Stimulated activated CD8-positive, alpha-beta memory T cell treated with anti-CD3 and anti-CD28 coated beads, Interleukin-7, amount 100 ng/mL, for 48 hours (primary cell): ENCODE data around the gene LRTM2.

ENCODE experiments used
- DNase-seq, 2 donors: peaks; one replicate each; pipeline ENCODE4 v3.0.0-alpha.2; 2020; ENCODE audit warnings: low read depth in 1 of 2; ENCODE audit errors: extremely low read depth in 1 of 2

The LRTM2 gene

GRCh38 chr12:1827826-1828805, 7.8 kb downstream of the LRTM2 start:
- no peak for DNase-seq

- DNase-seq = no peak
Measured at GRCh38 chr12:1828856-1829255, 8.5 kb downstream of the LRTM2 start.

DNA sequence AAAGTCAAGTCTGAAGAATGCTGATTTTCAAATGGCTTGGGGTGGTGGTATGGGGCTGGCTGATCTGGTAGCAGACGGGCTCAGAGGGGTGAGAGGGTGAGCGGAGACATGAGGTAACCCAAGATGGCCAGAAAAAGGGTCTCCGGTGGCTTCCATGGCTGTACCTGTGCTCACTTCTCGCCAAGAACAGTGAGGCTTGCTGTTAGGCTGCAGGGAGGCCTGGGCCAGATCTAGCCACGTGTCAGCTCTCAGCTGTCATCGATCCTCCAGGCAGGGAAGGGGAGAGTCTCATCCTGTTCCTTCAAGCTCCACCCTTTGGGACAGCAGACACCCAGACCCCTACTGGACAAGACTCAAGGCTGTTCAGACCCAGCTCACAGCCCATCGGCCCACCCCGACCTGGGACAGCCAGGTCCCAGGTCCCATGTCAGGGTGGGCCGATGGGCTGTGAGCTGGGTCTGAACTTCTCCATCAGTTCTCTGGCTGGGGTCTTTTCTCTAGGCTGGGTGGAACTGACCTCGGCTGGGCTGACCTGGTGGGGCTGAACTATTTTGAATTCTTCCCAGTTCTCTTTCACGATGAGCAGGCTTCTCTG, 9.0 kb downstream of the LRTM2 start:
- no peak for DNase-seq

- DNase-seq = no peak
Measured at GRCh38 chr12:1830401-1830845, 10.1 kb downstream of the LRTM2 start.

DNA sequence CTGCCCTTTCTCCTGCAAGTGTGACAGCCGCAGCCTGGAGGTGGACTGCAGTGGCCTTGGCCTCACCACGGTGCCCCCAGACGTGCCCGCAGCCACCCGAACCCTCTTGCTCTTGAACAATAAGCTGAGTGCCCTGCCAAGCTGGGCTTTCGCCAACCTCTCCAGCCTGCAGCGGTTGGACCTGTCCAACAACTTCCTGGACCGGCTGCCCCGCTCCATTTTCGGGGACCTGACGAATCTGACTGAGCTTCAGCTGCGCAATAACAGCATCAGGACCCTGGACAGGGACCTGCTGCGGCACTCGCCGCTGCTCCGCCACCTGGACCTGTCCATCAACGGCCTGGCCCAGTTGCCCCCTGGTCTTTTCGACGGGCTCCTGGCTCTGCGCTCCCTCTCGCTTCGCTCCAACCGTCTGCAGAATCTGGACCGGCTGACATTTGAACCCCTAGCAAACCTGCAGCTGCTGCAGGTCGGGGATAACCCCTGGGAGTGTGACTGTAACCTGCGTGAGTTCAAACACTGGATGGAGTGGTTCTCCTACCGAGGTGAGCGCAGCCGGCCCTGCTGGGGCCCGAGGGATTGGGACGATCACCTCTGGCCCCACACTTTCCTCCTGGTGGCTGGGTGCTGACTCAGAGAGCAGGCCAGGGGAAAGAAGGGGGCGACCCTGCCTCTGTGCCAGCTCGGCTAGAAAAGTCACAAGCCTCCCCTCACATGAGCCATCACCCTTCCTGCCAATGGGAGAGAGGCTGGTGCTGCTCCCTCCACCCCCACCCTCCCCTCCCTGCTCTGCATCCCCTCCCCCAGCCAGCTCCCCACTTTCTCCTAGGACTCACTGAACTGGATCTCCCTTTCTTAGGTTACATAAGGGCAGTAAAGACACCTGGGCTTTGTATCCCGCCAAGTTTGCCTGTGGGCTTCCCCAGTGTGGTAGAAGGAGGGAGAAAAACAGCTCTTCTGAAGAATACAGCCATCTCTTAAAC, 10.9 kb downstream of the LRTM2 start:
- no peak for DNase-seq

GRCh38 chr12:1832801-1833595, 12.6 kb downstream of the LRTM2 start:
- DNase-seq = no peak

DNA sequence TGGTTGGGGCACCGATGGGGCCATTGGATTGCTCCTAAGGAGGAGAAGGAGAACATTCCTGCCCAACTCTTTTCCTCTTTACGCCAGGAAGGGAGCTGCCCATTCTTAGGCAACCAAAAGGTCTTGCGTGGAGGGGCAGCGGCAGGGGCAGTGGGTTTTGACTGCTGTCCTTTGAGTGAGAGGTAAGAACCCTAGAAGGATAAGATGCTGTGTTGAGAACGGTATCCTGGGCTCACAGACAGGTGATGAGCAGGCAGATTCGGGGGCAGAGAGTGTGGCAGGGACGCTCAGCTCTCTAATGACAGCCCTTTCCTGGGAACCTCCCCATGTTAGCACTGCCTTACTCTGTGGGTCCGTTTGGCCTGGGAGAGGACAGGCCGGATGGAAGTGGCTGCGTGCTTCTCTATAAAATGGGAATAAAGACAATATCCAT, 13.2 kb downstream of the LRTM2 start:
- DNase-seq = no peak

GRCh38 chr12:1834186-1834925, 14.0 kb downstream of the LRTM2 start:
- DNase-seq = no peak

GRCh38 chr12:1835211-1836131, 15.1 kb downstream of the LRTM2 start:
- DNase-seq = no peak

DNA sequence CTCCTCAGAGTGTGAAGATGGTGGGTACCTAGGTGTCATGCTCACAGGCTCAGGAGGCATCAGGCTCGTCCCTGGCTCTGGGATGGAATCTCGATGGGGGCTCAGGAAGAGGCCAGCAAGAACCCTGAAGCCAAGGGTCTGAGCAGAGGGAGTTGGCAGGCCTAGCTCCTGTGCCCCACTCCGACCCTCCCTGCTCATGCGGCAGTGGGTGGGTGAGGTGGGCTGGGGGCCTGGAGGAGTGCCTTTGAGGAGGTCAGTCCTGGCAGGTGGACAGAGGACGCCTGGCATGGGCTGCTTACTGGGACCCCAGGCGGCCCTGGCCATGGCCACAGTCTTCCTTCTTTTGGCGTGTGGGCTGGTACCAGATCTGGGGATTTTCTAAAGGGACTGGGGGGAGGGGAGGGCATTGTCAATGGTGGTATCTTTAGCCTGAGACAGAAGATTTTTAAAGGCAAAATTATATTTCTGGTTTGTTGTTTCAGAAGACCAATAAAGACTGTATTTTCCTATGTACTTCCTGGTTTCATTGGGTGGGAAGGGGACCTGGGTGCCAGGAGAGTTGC, 16.0 kb downstream of the LRTM2 start:
- no peak for DNase-seq

DNA sequence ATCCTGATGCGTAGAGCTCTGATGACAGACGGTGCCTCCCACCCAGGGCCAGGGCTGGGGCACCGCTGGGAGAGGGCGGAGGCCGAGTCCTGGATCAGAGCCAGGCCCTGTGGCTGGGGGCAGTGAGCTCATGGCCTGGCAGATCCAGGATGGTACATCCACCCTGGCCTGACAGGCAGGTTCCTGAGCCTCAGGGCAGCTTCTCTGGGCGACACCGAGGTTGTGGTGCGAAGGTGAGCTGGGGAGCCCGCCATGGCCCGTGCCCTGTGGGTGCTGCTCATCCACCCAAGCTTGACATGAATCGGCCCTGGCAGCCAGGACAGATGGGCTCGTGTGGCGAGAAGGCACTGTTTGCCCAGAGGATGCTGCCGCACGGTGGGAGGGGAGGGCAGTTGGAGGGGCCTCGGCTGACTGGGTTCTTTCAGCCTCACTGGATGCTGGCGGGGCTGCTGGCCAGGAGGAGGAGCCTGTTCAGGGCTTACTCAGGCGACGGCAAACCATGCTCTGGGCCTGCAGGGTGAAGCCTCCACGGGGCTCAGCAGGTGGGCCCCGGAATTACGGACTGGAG, 16.6 kb downstream of the LRTM2 start:
- no peak for DNase-seq

DNA sequence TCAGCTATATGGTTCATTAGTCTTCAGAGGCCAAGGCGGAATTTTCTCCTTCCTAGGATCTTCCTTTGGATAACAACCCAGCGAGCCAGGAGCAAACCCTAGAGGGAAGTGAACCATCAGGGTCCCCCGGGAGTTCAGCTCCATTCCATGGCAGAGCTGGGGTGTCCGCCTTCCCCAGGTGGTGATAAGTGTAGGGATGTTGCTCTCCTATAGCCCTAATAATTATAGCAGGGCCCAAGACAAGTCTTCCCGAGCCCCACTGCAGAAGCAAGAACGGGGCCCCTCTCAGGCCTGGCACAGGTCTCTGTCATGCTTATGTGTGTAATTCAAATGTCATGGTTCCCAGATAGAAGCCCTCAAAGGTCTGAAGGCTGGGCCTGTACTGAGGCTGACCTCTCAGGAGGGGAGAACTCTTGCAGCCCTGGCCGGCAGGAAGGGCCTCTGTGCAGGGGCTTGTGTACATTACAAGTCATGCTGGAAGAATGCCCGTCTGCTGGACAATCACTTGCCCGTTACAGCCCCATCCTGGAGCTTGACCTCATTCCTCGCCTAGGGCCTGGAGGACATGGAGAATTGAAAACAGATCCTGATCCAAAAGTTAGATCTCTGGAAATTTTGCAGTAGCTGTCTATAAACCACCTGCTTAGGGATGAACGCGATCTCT, 17.3 kb downstream of the LRTM2 start:
- DNase-seq = no peak

GRCh38 chr12:1838205-1838993, 18.0 kb downstream of the LRTM2 start:
- DNase-seq = no peak

GRCh38 chr12:1838994-1839365, 18.6 kb downstream of the LRTM2 start:
- no peak for DNase-seq

- DNase-seq = no peak
Measured at GRCh38 chr12:1839464-1839863, 19.1 kb downstream of the LRTM2 start.
